Panc1 (cell line): ENCODE results near the gene ST3GAL5.

Experiments used
- POLR2AphosphoS5 ChIP-seq: IDR thresholded peaks from 2 replicates; pipeline ENCODE4 v1.6.1; 2012; ENCODE audit warnings: mild to moderate bottlenecking, low read depth, low read length, moderate library complexity
- SIN3A ChIP-seq: IDR thresholded peaks from 2 replicates; pipeline ENCODE4 v1.6.1; 2012; ENCODE audit warnings: low read depth, mild to moderate bottlenecking, low read length, moderate library complexity, borderline replicate concordance; ENCODE audit not compliant: insufficient read depth
- TCF7L2 ChIP-seq: IDR thresholded peaks from 2 replicates; pipeline ENCODE4 v1.6.1; 2011; ENCODE audit warnings: mild to moderate bottlenecking, low read depth, low read length, inconsistent platforms
- TF ChIP-seq, protein P1 (sequence below): fragments of 450-650 bp; IDR thresholded peaks from 2 replicates; pipeline ENCODE4 v1.5.1; 2017; ENCODE audit warnings: mild to moderate bottlenecking
- TF ChIP-seq, protein P2 (sequence below), 2 experiments: IDR thresholded peaks; 2 replicates each; pipeline ENCODE4 v1.6.1; 2011 to 2012; ENCODE audit warnings: low read depth in 2 of 2, control low read depth in 1 of 2, low read length in 1 of 2, mild to moderate bottlenecking in 1 of 2, moderate library complexity in 1 of 2; ENCODE audit not compliant: insufficient read depth in 1 of 2

DNA sequence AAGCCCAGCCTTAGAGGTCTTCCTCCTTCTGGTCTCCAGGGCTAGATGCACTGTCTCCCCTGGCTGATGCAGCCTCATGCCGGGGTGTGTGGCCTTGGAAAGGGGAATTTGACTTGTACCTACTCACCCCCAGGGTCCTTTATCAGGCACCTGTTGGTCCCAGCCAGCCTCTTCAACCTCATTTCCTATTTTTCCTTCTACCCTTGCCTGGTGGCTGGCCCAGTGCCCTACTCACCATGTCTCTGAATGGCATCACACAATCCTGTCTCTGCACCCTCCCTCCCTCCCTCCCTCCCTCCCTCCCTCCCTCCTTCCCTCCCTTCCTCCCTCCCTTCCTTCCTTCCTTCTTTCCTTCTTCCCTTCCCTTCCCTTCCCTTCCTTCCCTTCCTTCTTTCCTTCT is 17.1 kb upstream of the ST3GAL5 start:
- TF ChIP-seq, protein P1, sequence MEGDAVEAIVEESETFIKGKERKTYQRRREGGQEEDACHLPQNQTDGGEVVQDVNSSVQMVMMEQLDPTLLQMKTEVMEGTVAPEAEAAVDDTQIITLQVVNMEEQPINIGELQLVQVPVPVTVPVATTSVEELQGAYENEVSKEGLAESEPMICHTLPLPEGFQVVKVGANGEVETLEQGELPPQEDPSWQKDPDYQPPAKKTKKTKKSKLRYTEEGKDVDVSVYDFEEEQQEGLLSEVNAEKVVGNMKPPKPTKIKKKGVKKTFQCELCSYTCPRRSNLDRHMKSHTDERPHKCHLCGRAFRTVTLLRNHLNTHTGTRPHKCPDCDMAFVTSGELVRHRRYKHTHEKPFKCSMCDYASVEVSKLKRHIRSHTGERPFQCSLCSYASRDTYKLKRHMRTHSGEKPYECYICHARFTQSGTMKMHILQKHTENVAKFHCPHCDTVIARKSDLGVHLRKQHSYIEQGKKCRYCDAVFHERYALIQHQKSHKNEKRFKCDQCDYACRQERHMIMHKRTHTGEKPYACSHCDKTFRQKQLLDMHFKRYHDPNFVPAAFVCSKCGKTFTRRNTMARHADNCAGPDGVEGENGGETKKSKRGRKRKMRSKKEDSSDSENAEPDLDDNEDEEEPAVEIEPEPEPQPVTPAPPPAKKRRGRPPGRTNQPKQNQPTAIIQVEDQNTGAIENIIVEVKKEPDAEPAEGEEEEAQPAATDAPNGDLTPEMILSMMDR: no peak
- TF ChIP-seq POLR2AphosphoS5: no peak
- no peak for TF ChIP-seq TCF7L2
- no peak for TF ChIP-seq SIN3A
- TF ChIP-seq, protein P2, sequence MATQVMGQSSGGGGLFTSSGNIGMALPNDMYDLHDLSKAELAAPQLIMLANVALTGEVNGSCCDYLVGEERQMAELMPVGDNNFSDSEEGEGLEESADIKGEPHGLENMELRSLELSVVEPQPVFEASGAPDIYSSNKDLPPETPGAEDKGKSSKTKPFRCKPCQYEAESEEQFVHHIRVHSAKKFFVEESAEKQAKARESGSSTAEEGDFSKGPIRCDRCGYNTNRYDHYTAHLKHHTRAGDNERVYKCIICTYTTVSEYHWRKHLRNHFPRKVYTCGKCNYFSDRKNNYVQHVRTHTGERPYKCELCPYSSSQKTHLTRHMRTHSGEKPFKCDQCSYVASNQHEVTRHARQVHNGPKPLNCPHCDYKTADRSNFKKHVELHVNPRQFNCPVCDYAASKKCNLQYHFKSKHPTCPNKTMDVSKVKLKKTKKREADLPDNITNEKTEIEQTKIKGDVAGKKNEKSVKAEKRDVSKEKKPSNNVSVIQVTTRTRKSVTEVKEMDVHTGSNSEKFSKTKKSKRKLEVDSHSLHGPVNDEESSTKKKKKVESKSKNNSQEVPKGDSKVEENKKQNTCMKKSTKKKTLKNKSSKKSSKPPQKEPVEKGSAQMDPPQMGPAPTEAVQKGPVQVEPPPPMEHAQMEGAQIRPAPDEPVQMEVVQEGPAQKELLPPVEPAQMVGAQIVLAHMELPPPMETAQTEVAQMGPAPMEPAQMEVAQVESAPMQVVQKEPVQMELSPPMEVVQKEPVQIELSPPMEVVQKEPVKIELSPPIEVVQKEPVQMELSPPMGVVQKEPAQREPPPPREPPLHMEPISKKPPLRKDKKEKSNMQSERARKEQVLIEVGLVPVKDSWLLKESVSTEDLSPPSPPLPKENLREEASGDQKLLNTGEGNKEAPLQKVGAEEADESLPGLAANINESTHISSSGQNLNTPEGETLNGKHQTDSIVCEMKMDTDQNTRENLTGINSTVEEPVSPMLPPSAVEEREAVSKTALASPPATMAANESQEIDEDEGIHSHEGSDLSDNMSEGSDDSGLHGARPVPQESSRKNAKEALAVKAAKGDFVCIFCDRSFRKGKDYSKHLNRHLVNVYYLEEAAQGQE (IDR thresholded peaks at IDR 0.05; ENCODE audit: insufficient read depth in 1 of 2, low read depth in 2 of 2, low read length in 1 of 2): no peak
